Fibroblast of lung (primary cell): ENCODE data around the gene ENPP7. TPM values are rescaled to one million over a fixed set of nuclear protein-coding genes. Genes with fewer than 3 reads are reported as not detected.

Experiments
- DNase-seq, 2 donors: peaks; one replicate each; pipeline versions ENCODE4 v3.0.0 to v3.0.0-alpha.2; 2010; ENCODE audit warnings: low read depth in 2 of 2
- H2AFZ ChIP-seq: 2 replicates; pipeline ENCODE4 v1.5.1; 2012; ENCODE audit warnings: low read length, control low read depth, inconsistent platforms
- H3K27ac ChIP-seq: 2 replicates; pipeline ENCODE4 v1.5.1; 2011; ENCODE audit warnings: low read length, control low read depth; ENCODE audit not compliant: insufficient read depth
- H3K27me3 ChIP-seq: 2 replicates; pipeline ENCODE4 v1.5.1; 2011; ENCODE audit warnings: mild to moderate bottlenecking, low read length; ENCODE audit not compliant: control insufficient read depth, insufficient read depth
- H3K36me3 ChIP-seq: 2 replicates; pipeline ENCODE4 v1.5.1; 2011; ENCODE audit warnings: low read length; ENCODE audit not compliant: control insufficient read depth, insufficient read depth
- H3K4me1 ChIP-seq: 2 replicates; pipeline ENCODE4 v1.5.1; 2011; ENCODE audit warnings: low read length; ENCODE audit not compliant: control insufficient read depth, insufficient read depth; ENCODE audit errors: extremely low read depth
- H3K4me2 ChIP-seq: 2 replicates; pipeline ENCODE4 v1.5.1; 2011; ENCODE audit warnings: low read length, control low read depth; ENCODE audit not compliant: insufficient read depth; ENCODE audit errors: extremely low read depth
- H3K4me3 ChIP-seq, 4 experiments: fragments of 200-600 bp in 1 of 4; sonication (generic) in 1 of 4; replicated peaks in 1 of 4; 2 replicates each; pipeline ENCODE4 v1.5.1; 2011 to 2016; ENCODE audit warnings: low read length in 4 of 4, low read depth in 3 of 4, mild to moderate bottlenecking in 3 of 4, control low read depth in 2 of 4, inconsistent platforms in 1 of 4, mixed read lengths in 1 of 4; ENCODE audit not compliant: insufficient read depth in 1 of 4; ENCODE audit errors: control extremely low read depth in 1 of 4
- H3K79me2 ChIP-seq: 2 replicates; pipeline ENCODE4 v1.5.1; 2012; ENCODE audit warnings: mild to moderate bottlenecking, low read length, inconsistent platforms; ENCODE audit not compliant: control insufficient read depth, insufficient read depth
- H3K9ac ChIP-seq: 2 replicates; pipeline ENCODE4 v1.5.1; 2011; ENCODE audit warnings: mild to moderate bottlenecking, low read length, control low read depth; ENCODE audit not compliant: insufficient read depth
- H3K9me3 ChIP-seq: 2 replicates; pipeline ENCODE4 v1.5.1; 2012; ENCODE audit warnings: low read depth, low read length; ENCODE audit not compliant: control insufficient read depth, insufficient read depth
- H4K20me1 ChIP-seq: 2 replicates; pipeline ENCODE4 v1.5.1; 2011; ENCODE audit warnings: low read length; ENCODE audit not compliant: control insufficient read depth, insufficient read depth; ENCODE audit errors: extremely low read depth
- CTCF ChIP-seq, 2 donors: IDR thresholded peaks in 1 of 2; conservative IDR thresholded peaks in 1 of 2; 1 replicate in 1 of 2; 2 replicates in 1 of 2; pipeline ENCODE4 v1.5.1; 2011 to 2012; ENCODE audit warnings: low read length in 2 of 2, control low read depth in 1 of 2, inconsistent platforms in 1 of 2, low read depth in 1 of 2, mild to moderate bottlenecking in 1 of 2
- EZH2 ChIP-seq: IDR thresholded peaks from 2 replicates; pipeline ENCODE4 v1.5.1; 2012; ENCODE audit warnings: low read length, control low read depth, mild to moderate bottlenecking; ENCODE audit errors: missing control alignments
- polyA plus RNA-seq, 2 donors: library from polyadenylated mRNA; depleted of rRNA in 1 of 2; stranded (reverse) in 1 of 2; unstranded in 1 of 2; fragments of >200 nt; gene quantifications; 2 replicates each; pipeline ENCODE4 v1.2.1, GENCODE V29; 2011 to 2012; ENCODE audit warnings: missing spikeins in 1 of 2
- total RNA-seq: library from RNA; depleted of rRNA; stranded (reverse); fragments of >200 nt; gene quantifications from 2 replicates; pipeline ENCODE4 v1.2.1, GENCODE V29; 2014

Gene ENPP7
- total and polyA plus RNA-seq, 2 donors (not counting 1 experiment from before 2014, with no cell fraction given) = not detected

DNA sequence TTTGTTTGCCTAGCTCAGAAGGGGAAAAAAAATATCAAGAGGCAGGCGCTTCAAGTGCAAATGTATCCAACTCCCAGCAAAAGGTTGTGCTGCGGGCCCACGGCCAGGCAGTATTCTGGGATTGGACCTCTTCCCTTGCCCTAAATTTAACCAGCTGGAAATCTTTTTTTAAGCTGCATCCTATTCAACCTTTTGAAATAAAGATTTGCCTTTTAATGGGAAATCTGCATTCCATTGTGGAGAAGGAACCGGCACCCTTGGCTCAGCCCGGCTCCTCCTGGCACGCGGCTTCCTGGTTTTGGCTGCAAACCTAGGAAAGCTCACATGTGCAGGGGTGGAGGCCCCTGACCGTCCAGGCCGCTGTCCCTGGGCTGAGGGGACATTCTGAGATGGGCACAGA lies 38.8 kb upstream of the ENPP7 start:
- no peak overlapping the region for H3K4me3 ChIP-seq
- no peaks in the 10 kb centered on the region for H3K4me1 ChIP-seq
- no peak overlapping the region for H3K9ac ChIP-seq
- H3K36me3 ChIP-seq = no peaks in the 10 kb centered on the region
- H3K27me3 ChIP-seq = no peaks in the 10 kb centered on the region
- H2AFZ ChIP-seq = no peak overlapping the region
- H3K9me3 ChIP-seq = no peaks in the 10 kb centered on the region
- no peaks in the 10 kb centered on the region for H4K20me1 ChIP-seq
- H3K4me2 ChIP-seq = no peak overlapping the region
- H3K79me2 ChIP-seq = no peaks in the 10 kb centered on the region
- H3K27ac ChIP-seq = no peak overlapping the region
- TF ChIP-seq EZH2 = no peak
- no peak for TF ChIP-seq CTCF (conservative IDR thresholded peaks at IDR 0.05 in 1 of 2, IDR thresholded peaks at IDR 0.05 in 1 of 2; ENCODE audit: low read depth in 1 of 2, low read length in 2 of 2)
- peak in 1 of 2 donors; percentile 11 for DNase-seq

DNA sequence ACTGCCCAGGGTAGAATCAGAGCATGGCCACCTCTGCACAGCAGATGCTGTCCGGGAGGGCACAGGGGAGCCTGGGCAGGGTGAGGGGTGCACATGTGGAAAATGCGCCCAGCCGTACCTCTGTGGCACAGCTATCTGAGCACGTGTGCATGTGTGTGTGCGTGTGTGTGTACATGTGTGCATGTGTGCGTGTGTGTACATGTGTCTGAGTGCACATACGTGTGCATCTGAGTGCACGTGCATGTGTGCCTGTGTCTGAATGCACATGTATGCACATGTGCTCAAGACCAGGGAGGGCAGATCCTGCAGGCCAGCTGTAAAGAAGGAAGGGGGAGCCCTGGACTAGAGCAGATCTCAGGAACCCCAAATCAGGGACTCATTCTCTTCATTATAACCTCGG lies 37.3 kb upstream of the ENPP7 start:
- Histone ChIP-seq H4K20me1 (no peaks in the 10 kb centered on the region), H2AFZ (no peak overlapping the region), H3K4me1 (no peaks in the 10 kb centered on the region), H3K9ac (no peak overlapping the region), H3K4me2 (no peak overlapping the region), H3K27me3 (no peaks in the 10 kb centered on the region), H3K79me2 (no peaks in the 10 kb centered on the region), H3K4me3 (no peak overlapping the region), H3K36me3 (no peaks in the 10 kb centered on the region), H3K27ac (no peak overlapping the region), H3K9me3 (no peaks in the 10 kb centered on the region)
- no peak for TF ChIP-seq EZH2
- no peak for TF ChIP-seq CTCF (conservative IDR thresholded peaks at IDR 0.05 in 1 of 2, IDR thresholded peaks at IDR 0.05 in 1 of 2; ENCODE audit: low read depth in 1 of 2, low read length in 2 of 2)
- no peak for DNase-seq

- no peaks in the 10 kb centered on the region for H3K27me3 ChIP-seq
- no peak overlapping the region for H3K4me2 ChIP-seq
- H3K9me3 ChIP-seq = no peaks in the 10 kb centered on the region
- peak in 1 of 2 donors; percentile 3 for DNase-seq
- no peaks in the 10 kb centered on the region for H3K79me2 ChIP-seq
- TF ChIP-seq EZH2 (no peak), CTCF (conservative IDR thresholded peaks at IDR 0.05 in 1 of 2, IDR thresholded peaks at IDR 0.05 in 1 of 2; ENCODE audit: low read depth in 1 of 2, low read length in 2 of 2) (no peak)
- no peak overlapping the region for H3K4me3 ChIP-seq
- no peaks in the 10 kb centered on the region for H3K36me3 ChIP-seq
- H3K9ac ChIP-seq = no peak overlapping the region
- no peaks in the 10 kb centered on the region for H4K20me1 ChIP-seq
- H3K27ac ChIP-seq = no peak overlapping the region
- H2AFZ ChIP-seq = no peak overlapping the region
- no peaks in the 10 kb centered on the region for H3K4me1 ChIP-seq
Observed at GRCh38 chr17:79695293-79695790, 35.4 kb upstream of the ENPP7 start.
